WTC11 (cell line): Measurements from ENCODE around the gene SUPV3L1. TPM values are rescaled to one million over a fixed set of nuclear protein-coding genes. Genes with fewer than 3 reads are reported as not detected.

Experiments
- ATAC-seq: fragments of 200-7000 bp; cut with Tn5 transposase; 2 replicates; pipeline ENCODE4 v1.10.0; 2021; ENCODE audit warnings: mild to moderate bottlenecking, moderate library complexity
- CTCF ChIA-PET: fragments of 300-600 bp; sonication (Branson Sonifier 250); formaldehyde crosslinking; loops from one replicate; lab custom pipeline; 2021; ENCODE audit warnings: antibody characterized with exemption; lab: Charles Lee
- POLR2A ChIA-PET: fragments of 350-600 bp; sonication (Branson Sonifier 250); formaldehyde crosslinking; loops from one replicate; lab custom pipeline; 2021; ENCODE audit warnings: antibody characterized with exemption; lab: Charles Lee
- DNase-seq: peaks from one replicate; pipeline ENCODE4 v3.0.0; 2021; ENCODE audit warnings: low spot score
- H3K27ac Mint-ChIP-seq: 2 replicates; pipeline ENCODE4 v1.8.0; 2021; ENCODE audit warnings: mixed read lengths
- H3K27me3 Mint-ChIP-seq: 2 replicates; pipeline ENCODE4 v1.8.0; 2021; ENCODE audit warnings: low read depth, mild to moderate bottlenecking, moderate library complexity, mixed read lengths
- H3K36me3 Mint-ChIP-seq: 2 replicates; pipeline ENCODE4 v1.8.0; 2021; ENCODE audit warnings: mixed read lengths
- H3K4me1 Mint-ChIP-seq: 2 replicates; pipeline ENCODE4 v1.8.0; 2022; ENCODE audit warnings: mixed read lengths
- H3K4me3 Mint-ChIP-seq: 2 replicates; pipeline ENCODE4 v1.8.0; 2021; ENCODE audit warnings: mild to moderate bottlenecking, moderate library complexity, mixed read lengths
- H3K9me3 Mint-ChIP-seq: 2 replicates; pipeline ENCODE4 v1.8.0; 2021; ENCODE audit warnings: mixed read lengths
- ATF3 ChIP-seq: sonication (generic); formaldehyde crosslinking; conservative IDR thresholded peaks from 2 replicates; pipeline ENCODE4 v1.8.1; 2022; ENCODE audit warnings: mild to moderate bottlenecking, missing genetic modification reagents
- ATF6 ChIP-seq: sonication (generic); formaldehyde crosslinking; IDR thresholded peaks from 2 replicates; pipeline ENCODE4 v1.8.1; 2023; ENCODE audit warnings: mild to moderate bottlenecking, missing genetic modification reagents
- CDX4 ChIP-seq: fragments of 250-450 bp; sonication (Bioruptor Pico); IDR thresholded peaks from 2 replicates; pipeline ENCODE4 v1.9.0; 2021; ENCODE audit warnings: moderate library complexity, mild to moderate bottlenecking, inconsistent platforms, borderline replicate concordance
- ERG ChIP-seq: fragments of 250-450 bp; sonication (Bioruptor Pico); IDR thresholded peaks from 2 replicates; pipeline ENCODE4 v1.8.0; 2021; ENCODE audit warnings: mild to moderate bottlenecking
- ESRRA ChIP-seq: sonication (generic); formaldehyde crosslinking; IDR thresholded peaks from 2 replicates; pipeline ENCODE4 v1.8.1; 2022; ENCODE audit warnings: mild to moderate bottlenecking, missing genetic modification reagents, borderline replicate concordance
- ETV6 ChIP-seq: sonication (generic); formaldehyde crosslinking; IDR thresholded peaks from 2 replicates; pipeline ENCODE4 v1.8.1; 2022; ENCODE audit warnings: mild to moderate bottlenecking, missing genetic modification reagents
- HMGXB4 ChIP-seq: sonication (generic); formaldehyde crosslinking; IDR thresholded peaks from 2 replicates; pipeline ENCODE4 v1.8.1; 2023; ENCODE audit warnings: mild to moderate bottlenecking, moderate library complexity, missing genetic modification reagents
- MYBL2 ChIP-seq: sonication (generic); formaldehyde crosslinking; IDR thresholded peaks from 2 replicates; pipeline ENCODE4 v1.8.1; 2023; ENCODE audit warnings: mild to moderate bottlenecking, moderate library complexity, missing genetic modification reagents
- NFE2L1 ChIP-seq: sonication (generic); formaldehyde crosslinking; IDR thresholded peaks from 2 replicates; pipeline ENCODE4 v1.8.1; 2023; ENCODE audit warnings: missing genetic modification reagents
- NFYB ChIP-seq: sonication (generic); formaldehyde crosslinking; conservative IDR thresholded peaks from 2 replicates; pipeline ENCODE4 v1.8.0; 2022; ENCODE audit warnings: low read depth, missing genetic modification reagents
- NR1H2 ChIP-seq: sonication (generic); formaldehyde crosslinking; IDR thresholded peaks from 2 replicates; pipeline ENCODE4 v1.9.0; 2021; ENCODE audit warnings: mild to moderate bottlenecking, moderate library complexity, missing genetic modification reagents
- NR3C1 ChIP-seq: sonication (generic); formaldehyde crosslinking; conservative IDR thresholded peaks from 2 replicates; pipeline ENCODE4 v1.8.1; 2023; ENCODE audit warnings: low read depth, mild to moderate bottlenecking, missing genetic modification reagents
- OVOL2 ChIP-seq: fragments of 250-450 bp; sonication (Bioruptor Pico); IDR thresholded peaks from 2 replicates; pipeline ENCODE4 v1.9.0; 2021; ENCODE audit warnings: mild to moderate bottlenecking, borderline replicate concordance
- RORB ChIP-seq: fragments of 250-450 bp; sonication (Bioruptor Pico); IDR thresholded peaks from 2 replicates; pipeline ENCODE4 v1.9.0; 2021; ENCODE audit warnings: mild to moderate bottlenecking
- TCF7 ChIP-seq: sonication (generic); formaldehyde crosslinking; IDR thresholded peaks from 2 replicates; pipeline ENCODE4 v1.8.0; 2022; ENCODE audit warnings: mild to moderate bottlenecking, low read depth, missing genetic modification reagents, moderate library complexity
- TP53 ChIP-seq: sonication (generic); formaldehyde crosslinking; IDR thresholded peaks from 2 replicates; pipeline ENCODE4 v1.8.1; 2023; ENCODE audit warnings: mild to moderate bottlenecking, missing genetic modification reagents
- USF1 ChIP-seq: sonication (generic); formaldehyde crosslinking; IDR thresholded peaks from 2 replicates; pipeline ENCODE4 v1.8.0; 2022; ENCODE audit warnings: mild to moderate bottlenecking, missing genetic modification reagents
- USF2 ChIP-seq: sonication (generic); formaldehyde crosslinking; IDR thresholded peaks from 2 replicates; pipeline ENCODE4 v1.8.1; 2023; ENCODE audit warnings: mild to moderate bottlenecking, missing genetic modification reagents, moderate library complexity
- ZBTB43 ChIP-seq: sonication (generic); formaldehyde crosslinking; IDR thresholded peaks from 2 replicates; pipeline ENCODE4 v1.8.1; 2023; ENCODE audit warnings: mild to moderate bottlenecking, missing genetic modification reagents
- ZMAT4 ChIP-seq: fragments of 250-450 bp; sonication (Bioruptor Pico); IDR thresholded peaks from 2 replicates; pipeline ENCODE4 v1.9.0; 2021; ENCODE audit warnings: mild to moderate bottlenecking
- ZNF396 ChIP-seq: fragments of 250-450 bp; sonication (Bioruptor Pico); IDR thresholded peaks from 2 replicates; pipeline ENCODE4 v1.8.0; 2021; ENCODE audit warnings: mild to moderate bottlenecking, moderate library complexity, borderline replicate concordance
- ZNF416 ChIP-seq: fragments of 250-450 bp; sonication (Bioruptor Pico); IDR thresholded peaks from 2 replicates; pipeline ENCODE4 v1.9.0; 2021; ENCODE audit warnings: mild to moderate bottlenecking, inconsistent platforms
- ZNF423 ChIP-seq: fragments of 250-450 bp; sonication (Bioruptor Pico); IDR thresholded peaks from 2 replicates; pipeline ENCODE4 v2.1.2; 2022; ENCODE audit warnings: mild to moderate bottlenecking, moderate library complexity
- ZNF425 ChIP-seq: fragments of 250-450 bp; sonication (Bioruptor Pico); conservative IDR thresholded peaks from 2 replicates; pipeline ENCODE4 v1.9.0; 2021; ENCODE audit warnings: mild to moderate bottlenecking
- total RNA-seq: library from RNA; stranded (reverse); gene quantifications from 3 replicates; pipeline ENCODE4 v1.2.3, GENCODE V29; 2021

SUPV3L1 gene
- total RNA-seq, 1 experiment from 2014 or later = 41.2 TPM

- TF ChIP-seq ZNF425 = no peak
- TF ChIP-seq ZMAT4 = no peak
- no peak for TF ChIP-seq NFE2L1
- no peak for TF ChIP-seq ZNF423 (CRISPR knock-in tag)
- TF ChIP-seq NFYB (CRISPR knock-in tag) = no peak
- no peak for TF ChIP-seq TCF7
- no peak for TF ChIP-seq MYBL2
- no peak for TF ChIP-seq ZBTB43 (CRISPR knock-in tag)
These were observed 31.1 kb downstream of the SUPV3L1 start (continued) for GRCh38 chr10:69211104-69211503.

- TF ChIP-seq ZNF396 (CRISPR knock-in tag) = no peak
- no peak for TF ChIP-seq ESRRA (CRISPR knock-in tag)
- TF ChIP-seq ERG (CRISPR knock-in tag) = no peak
- TF ChIP-seq NR1H2 (CRISPR knock-in tag) = no peak
- TF ChIP-seq ATF3 = no peak
- TF ChIP-seq RORB = no peak
- TF ChIP-seq HMGXB4 (CRISPR knock-in tag) = no peak
- no peak for TF ChIP-seq CDX4 (CRISPR knock-in tag)
- no peak for TF ChIP-seq NR3C1
- no peak for TF ChIP-seq USF1 (CRISPR knock-in tag)
- no peak for TF ChIP-seq ZNF416
- no peak for TF ChIP-seq ETV6 (CRISPR knock-in tag)
- no peak for TF ChIP-seq TP53 (CRISPR knock-in tag)
- TF ChIP-seq ATF6 (CRISPR knock-in tag) = no peak
- no peak for TF ChIP-seq USF2 (CRISPR knock-in tag)
- TF ChIP-seq OVOL2 (CRISPR knock-in tag) = no peak
- no peak for TF ChIP-seq ZMAT4
- H3K9me3 Mint-ChIP-seq = no peaks in the 10 kb centered on the region
- peaks cover 18% of the 10 kb centered on the region for H3K36me3 Mint-ChIP-seq
- H3K27me3 Mint-ChIP-seq = no peaks in the 10 kb centered on the region
- ChIA-PET POLR2A (no interaction called here), CTCF (interaction anchor here (1.0 to 2.0 kb wide), 3 partner anchors 11 to 197 kb away, joined by 3 to 9 read pairs (median 3); no protein-coding TSS in a partner anchor)
- no peaks in the 10 kb centered on the region for H3K4me1 Mint-ChIP-seq
- no peak for ATAC-seq
- DNase-seq = no peak
- no peak overlapping the region for H3K27ac Mint-ChIP-seq
- no peak overlapping the region for H3K4me3 Mint-ChIP-seq
These were observed 31.5 kb downstream of the SUPV3L1 start for GRCh38 chr10:69211524-69211923.
